GM12874 (cell line): ENCODE measurements around the gene LIMS2.
A peak's percentile ranks its signal among the peaks of the same experiment; 100 is the strongest.

ENCODE experiments used
- CTCF ChIP-seq: IDR thresholded peaks from 2 replicates; pipeline ENCODE4 v1.5.1; 2011; ENCODE audit warnings: low read depth, mild to moderate bottlenecking, control low read depth, low read length, moderate library complexity; ENCODE audit not compliant: insufficient read depth

LIMS2 gene

GRCh38 chr2:127641133-127641532, 34.2 kb downstream of the LIMS2 start:
- no peak for TF ChIP-seq CTCF

- peak; percentile 44 for TF ChIP-seq CTCF
Measured at GRCh38 chr2:127640082-127641072, 35.0 kb downstream of the LIMS2 start.

- no peak for TF ChIP-seq CTCF
Measured at GRCh38 chr2:127639111-127639474, 36.2 kb downstream of the LIMS2 start.

- TF ChIP-seq CTCF: no peak
Measured at GRCh38 chr2:127638361-127639110, 36.8 kb downstream of the LIMS2 start.

- no peak for TF ChIP-seq CTCF
Measured at GRCh38 chr2:127637725-127638252, 37.5 kb downstream of the LIMS2 start.

GRCh38 chr2:127637236-127637630, 38.1 kb downstream of the LIMS2 start:
- TF ChIP-seq CTCF: no peak
